ENCODE data around the gene PTCH2.

- TF ChIP-seq CTCF (IDR thresholded peaks at IDR 0.05) (no peak), POLR2A (IDR thresholded peaks at IDR 0.05) (no peak)
Observed at GRCh38 chr1:44851308-44851707, 8.3 kb upstream of the PTCH2 start.
